ELR (cell line): Measurements from ENCODE around the gene ABHD1.

Experiments used
- DNase-seq: peaks from one replicate; pipeline ENCODE4 v3.0.0-alpha.2; 2015; ENCODE audit warnings: low read depth

The ABHD1 gene

DNA sequence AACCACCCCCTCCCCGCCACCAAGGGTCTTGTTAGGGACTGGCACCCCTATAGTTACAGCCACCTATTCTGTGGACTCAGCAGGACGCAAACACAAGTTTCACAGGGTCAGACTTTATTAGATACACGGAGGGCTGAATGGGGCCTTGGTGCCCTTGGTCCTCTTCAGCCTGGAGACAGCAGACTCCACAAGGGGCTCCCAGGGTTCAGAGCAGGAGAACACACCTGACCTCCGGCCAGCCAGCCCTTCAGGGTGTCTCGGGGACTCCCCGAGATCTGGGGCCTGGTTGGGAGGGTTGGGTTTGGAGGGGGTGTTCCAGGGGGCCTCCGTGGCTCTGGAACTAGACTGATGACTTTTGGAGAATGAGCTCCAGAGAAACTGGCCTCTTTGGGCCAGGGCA lies 13.1 kb downstream of the ABHD1 start:
- no peak for DNase-seq

DNA sequence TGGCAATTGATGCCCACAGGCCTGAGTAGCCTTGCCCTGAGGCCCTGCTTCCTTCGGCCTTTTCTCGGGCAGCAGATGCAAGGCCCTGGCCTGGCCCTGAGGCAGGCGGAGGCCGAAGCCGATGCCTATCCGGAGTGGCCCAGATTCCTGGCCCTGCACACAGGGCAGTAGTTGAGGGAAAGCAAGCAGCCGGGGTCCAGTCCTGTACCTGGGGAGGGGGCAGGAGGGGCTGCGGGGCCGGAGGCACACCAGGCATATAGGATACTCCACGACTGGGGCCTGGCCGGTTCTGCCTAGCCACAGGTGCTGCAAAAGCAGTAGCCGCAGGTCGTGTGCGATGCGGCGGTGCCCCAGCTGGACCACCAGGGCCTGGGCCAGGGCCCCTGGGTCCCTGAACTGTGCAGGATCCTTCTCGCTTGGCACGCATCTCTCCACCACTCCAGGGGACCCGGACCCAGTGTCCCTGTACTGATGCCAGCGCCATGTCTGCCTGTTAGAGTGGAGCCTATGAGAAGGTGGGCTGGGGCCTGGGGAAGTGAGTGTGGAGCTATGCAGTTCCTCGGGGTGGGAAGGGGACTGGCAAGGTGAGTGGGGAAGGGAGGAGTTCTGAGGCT lies 13.8 kb downstream of the ABHD1 start:
- no peak for DNase-seq

DNA sequence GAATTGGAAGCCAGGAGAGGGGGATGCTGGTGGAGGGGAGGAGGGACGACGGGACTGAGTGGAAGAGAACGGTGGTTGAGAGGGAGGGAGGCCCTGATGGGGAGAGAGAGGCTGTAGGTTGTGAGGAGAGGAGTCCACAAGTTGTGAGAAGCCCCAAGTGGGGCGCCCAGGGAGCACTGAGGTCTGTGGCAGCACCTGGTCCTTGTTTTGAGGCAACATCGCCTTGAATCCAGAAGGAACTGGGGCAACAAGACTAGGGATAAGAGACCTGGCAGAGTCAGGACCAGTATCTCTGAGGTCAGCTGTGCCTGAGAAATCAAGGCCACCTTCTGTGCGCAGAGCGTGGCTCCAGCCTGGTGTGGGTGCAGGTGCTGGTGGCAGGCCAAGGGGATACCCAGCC lies 14.5 kb downstream of the ABHD1 start:
- DNase-seq: no peak

DNA sequence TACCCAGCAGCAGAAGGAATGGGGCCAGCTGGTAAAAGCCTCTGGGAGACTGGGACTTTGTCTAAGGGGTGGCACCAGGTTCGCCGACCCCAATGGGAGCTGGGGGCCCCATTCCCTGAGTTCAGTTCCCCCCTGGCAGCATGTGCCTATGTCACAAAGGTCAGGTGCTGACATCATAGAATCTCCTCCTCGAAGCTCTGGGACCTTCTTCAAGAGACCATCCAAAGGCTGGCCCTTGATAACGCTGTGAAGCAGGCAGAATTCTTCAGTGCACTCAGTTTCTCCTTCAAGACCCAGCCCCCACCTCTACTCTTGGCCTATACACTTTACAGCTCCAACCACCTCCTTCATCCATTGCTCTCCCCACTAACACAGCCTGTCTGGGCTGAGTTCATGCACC lies 15.7 kb downstream of the ABHD1 start, which contains the start of gene PRR30:
TSS of gene PRR30 (minus strand) at position 101 of the 400 bp plus-strand sequence. CDS start 1,081 bp downstream, outside the sequence.
- DNase-seq: no peak

DNA sequence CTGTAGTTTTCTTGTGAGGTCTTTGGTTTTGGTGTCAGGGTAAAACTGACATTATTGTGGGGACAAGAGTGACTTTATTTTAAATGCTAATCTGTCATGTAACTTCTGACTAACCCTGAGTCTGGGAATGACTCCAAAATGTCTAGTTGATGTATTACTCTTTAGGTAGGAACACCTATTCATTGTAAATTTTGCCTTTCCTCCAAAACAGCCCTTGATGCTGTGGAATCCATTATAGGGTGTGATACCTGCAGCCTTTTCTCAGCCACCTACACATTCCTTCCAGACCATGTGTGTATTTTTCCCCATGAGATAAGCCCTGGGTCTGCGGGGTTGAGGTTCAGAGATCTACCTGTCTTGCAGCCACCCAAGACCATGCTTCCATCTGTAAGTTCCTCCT lies 19.7 kb downstream of the ABHD1 start:
- DNase-seq: no peak

DNA sequence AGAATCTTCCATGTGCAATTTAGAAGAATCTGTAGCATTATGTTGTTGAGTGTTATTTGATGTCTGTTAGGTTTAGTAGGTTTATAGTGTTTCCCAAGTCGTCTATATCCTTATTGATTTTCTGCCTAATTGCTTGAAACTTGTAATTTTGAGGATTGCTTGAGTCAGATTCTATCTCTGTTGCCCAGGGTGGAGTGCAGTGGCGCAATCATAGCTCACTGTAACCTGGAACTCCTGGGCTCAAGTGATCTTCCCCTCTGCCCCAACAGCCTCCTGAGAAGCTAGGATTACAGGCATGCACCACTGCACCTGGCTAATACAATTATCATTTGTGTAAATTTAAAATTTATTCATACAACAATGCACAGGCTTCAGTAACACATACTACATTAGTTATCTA lies 22.1 kb downstream of the ABHD1 start:
- no peak for DNase-seq

DNA sequence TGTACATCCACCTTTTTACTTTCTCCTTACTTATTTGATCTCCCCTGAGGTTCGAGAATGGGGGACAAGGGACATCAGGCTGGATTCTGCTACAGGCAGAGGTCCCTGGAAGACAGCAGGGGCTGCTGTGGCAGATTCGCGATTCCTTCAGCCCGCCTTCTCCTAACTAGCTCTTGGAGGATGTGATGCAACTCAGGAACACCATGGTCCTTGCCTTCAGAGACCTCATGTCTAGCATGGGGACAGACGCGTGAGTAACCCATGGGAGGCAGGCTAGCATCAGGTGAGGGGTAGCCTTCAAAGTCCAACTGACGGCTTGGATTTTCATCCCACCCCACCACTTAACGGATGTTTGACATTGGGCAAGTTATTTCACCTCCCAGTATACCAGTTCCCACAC lies 24.3 kb downstream of the ABHD1 start:
- no peak for DNase-seq

DNA sequence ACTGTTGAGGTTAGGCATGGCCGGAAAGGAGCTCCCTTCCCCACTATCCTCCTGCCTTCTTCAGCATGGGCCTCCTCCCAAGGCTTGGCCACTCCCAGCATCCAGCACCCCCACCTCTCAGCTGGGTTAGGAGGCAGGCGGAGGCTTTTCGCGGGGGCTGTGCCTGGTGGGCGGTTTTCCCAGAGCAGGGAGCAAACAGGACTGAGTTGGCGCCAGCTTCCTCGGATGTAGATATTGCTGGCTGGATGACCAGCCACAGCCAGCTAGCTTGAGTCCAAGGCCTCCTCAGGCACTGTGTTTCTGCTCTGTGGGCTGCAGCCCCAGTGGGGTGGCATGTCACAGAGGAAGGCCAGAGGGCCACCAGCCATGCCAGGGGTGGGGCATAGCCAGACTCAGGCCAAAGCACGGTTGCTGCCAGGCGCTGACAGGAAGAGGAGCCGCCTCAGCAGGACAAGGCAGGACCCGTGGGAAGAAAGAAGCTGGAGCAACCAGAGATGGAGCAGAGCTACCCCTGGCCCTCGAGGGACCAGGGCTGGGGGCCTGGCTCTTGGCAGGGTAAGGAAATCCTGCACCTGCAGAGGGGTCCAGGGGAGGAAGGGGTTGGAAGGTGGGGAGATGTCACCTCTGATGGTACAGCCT lies 25.3 kb downstream of the ABHD1 start, which contains the start of gene TCF23:
TSS of gene TCF23 (plus strand) at position 204 of the 639 bp plus-strand sequence. CDS start at position 334, 130 bp downstream.
- DNase-seq: no peak

DNA sequence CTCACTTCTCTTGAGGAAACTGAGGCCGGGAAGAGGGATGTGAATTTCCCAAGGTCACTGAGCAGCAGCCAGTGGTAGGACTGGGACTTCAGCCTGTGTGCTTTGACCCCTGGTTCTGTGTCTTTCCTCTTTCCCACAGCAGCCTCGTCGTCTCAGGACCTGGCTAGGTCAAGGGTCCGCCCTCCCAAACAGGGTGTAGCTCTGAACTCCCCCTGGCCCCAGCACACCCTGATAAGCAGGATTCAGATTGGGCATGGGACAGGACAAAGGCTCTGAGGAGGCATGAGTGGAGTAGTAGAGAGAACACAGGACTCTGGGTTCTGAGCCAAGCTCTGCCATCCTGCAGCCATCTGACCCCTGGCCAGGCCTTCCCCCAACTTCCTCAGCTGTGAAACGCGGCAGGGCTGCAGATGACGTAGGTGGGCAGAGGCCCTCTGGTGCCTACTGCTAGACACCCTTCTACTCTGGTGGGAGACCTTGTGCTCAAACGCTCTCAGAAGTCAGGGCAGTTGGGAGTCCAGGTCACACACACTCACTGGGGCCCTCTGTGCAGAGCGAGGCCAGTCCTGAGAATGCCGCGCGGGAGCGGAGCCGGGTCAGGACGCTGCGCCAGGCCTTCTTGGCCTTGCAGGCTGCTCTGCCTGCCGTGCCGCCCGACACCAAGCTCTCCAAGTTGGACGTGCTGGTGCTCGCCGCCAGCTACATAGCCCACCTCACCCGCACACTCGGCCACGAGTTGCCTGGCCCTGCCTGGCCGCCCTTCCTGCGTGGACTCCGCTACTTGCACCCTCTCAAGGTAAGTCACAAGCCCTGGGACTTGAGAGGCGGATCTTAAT lies 26.2 kb downstream of the ABHD1 start:
- no peak for DNase-seq

DNA sequence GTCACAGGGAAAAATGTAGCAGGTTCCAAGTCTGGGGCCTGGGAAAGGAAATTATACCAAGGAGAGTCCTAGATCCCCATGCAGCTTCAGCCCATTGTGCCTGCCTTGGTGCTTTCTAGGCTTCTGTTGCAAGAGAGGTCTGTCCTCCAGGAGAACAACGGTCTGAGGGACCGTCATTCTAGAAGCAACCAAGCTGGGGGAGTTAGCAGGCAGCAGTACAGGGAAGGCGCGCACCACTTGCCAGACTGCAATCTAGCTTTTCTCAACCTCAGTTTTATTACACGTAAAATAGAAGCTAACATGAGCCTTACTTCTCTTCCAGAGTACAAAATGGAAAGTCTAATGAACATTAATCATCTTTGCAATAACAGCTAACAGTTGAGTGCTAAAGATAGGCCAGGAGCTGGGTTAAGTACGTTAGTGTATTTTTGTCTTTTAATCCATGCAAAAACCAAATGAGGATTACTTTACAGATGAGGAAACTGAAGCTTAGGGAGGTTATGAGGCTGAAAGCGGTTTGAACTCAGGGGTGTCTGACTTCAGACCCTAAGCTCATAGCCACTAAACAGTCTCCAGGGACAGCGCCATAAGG lies 27.1 kb downstream of the ABHD1 start:
- DNase-seq: no peak

DNA sequence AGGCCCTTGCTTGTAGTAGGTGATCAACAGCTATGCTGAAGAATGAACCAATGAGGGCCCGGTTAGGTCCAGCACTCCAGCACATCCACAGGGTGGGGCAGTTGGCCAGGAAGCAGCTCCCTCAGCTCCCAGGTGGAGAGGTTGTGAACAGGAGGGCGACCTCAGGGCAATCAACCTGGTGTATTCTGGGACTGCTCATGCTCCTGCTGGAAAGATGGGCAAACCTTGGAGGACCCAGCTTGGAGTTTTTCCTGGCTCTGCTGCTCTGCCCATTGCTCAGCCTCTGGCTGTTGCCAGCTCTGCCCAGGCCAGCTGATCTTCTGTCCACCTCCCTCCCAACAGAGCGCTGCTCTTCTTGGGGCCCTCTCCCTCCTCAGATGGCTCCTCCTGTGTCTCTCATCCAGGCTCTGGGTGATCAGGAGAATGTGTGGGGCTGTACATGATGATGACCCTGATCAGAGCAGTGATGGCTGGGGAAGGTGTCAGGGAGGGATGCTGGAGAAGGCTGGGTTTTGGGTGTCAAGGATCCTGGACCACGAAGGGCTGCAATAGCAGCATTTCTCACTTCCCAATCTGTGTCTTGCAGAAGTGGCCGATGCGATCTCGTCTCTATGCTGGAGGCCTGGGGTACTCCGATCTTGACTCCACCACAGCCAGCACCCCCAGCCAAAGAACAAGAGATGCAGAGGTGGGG lies 28.6 kb downstream of the ABHD1 start:
- DNase-seq: no peak

DNA sequence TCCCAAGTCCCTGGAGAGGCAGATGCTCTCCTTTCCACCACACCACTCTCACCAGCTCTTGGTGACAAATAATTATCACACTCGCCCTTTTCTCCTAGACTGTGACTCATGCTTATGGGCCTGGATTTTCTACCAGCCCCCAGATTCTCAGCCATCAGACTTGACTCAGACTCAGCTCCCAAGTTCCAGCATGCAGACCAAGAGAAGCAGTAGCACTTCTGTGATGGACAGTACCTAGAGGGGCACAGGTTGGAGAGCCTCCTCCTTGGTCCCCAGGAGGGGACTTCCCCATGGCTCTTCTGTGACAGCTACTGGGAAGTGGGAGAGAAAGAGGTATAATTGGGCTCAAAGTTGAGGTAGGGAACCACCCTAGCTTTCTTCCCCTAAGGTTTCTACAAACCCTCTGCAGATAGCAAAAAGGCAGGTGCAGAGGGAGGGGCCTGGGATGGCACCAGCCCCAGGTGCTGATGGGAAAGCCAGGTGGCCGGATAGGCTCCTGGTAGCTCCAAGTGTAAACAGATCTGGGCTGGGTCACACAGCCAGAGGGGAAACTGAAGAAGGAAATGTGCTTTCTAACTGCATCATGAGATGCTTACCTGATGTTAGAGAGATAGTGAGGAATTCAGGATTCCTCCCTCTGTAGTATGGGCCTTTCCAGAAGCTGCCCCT lies 29.3 kb downstream of the ABHD1 start:
- DNase-seq: peak; percentile 55

DNA sequence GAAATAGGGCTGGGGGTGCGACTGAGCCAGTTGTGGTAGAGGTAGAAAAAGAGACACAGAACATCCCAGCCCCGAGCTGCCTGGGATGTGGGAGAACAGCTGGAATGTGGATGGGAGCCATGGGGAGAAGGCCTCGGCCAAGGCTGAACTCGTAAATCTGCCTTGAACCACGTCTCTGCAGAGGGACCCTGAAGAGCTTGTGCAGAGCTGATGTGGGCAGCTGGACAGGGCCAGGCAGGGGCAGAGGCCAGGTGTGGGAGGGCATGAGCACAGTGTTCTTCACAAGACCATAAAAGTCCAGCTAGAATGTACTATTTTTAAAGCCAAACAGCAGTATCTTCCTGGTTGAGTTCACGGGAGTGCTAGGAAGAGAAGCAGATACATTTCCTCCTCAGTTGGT lies 30.9 kb downstream of the ABHD1 start:
- DNase-seq: no peak

DNA sequence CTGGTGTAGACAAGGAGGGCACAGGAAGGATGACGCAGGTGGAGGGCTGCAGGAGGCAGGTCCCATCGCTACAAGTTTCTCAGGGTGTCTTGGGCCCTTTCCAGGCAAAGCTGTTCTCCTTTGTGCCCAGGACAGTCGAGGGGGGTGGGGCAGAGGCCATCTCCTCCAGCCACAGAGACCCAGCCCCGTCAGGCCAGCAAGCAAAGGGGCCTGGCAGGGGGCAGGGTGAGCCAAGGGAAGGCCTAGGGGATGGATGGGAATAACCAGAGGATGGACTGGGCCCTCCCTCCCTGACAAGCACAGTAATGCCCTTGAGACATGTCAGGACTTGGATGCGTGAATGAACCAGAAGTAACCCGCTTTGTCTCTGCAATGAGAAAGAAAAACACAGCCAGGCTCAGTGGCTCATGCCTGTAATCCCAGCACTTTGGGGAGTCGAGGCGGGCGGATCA lies 31.5 kb downstream of the ABHD1 start:
- DNase-seq: no peak

DNA sequence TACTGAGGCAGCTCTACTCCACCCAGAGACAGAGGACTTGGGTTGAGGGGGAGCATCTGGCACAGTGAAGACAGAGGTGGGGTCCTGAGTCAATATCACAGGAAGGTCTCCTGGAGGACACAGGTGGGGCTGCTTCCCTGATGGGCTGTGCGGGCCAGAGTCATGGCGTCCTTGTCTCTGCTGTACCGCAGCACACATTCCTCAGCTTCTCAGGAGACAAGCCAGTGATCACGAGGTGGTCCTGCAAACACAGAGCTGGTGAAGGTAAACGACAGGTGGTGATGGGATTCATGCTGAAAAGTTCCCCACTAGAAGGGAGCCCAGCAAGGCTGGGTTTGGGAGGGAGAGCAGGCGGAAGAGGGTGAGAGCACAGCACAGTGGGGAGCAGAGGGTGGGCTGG lies 34.9 kb downstream of the ABHD1 start:
- no peak for DNase-seq

DNA sequence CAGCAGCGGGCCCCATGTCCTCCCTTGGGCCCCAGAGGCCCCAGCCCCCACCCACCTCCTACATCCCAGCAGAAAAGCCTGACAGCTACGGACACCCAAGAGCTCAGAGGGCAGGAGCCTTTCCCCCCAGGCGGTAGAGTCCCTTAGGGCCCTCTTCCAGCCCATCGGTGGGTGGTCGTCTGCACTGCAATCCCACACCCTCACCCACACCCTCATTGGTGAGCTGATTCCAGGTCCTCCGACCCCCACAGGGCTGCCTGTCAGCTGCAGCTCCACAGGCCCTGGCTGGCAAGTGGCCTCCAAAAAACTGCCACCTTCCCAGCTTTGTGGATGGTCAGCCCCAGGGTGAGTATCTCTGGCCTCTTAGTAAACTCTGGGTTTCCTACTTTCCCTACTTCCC lies 35.7 kb downstream of the ABHD1 start:
- no peak for DNase-seq

DNA sequence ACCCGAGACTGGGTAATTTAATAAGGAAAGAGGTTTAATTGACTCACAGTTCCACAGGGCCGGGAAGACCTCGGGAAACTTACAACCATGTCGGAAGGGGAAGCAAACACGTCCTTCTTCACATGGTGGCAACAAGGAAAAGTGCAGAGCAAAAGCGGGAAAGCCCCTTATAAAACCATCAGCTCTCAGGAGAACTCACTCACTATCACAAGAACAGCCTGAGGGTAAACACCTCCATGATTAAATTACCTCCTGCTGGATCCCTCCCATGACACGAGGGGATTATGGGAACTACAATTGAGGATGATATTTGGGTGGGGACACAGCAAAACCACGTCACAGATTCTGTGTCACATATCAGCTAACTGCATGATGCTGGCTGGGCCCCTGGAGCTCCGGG lies 36.6 kb downstream of the ABHD1 start:
- no peak for DNase-seq

DNA sequence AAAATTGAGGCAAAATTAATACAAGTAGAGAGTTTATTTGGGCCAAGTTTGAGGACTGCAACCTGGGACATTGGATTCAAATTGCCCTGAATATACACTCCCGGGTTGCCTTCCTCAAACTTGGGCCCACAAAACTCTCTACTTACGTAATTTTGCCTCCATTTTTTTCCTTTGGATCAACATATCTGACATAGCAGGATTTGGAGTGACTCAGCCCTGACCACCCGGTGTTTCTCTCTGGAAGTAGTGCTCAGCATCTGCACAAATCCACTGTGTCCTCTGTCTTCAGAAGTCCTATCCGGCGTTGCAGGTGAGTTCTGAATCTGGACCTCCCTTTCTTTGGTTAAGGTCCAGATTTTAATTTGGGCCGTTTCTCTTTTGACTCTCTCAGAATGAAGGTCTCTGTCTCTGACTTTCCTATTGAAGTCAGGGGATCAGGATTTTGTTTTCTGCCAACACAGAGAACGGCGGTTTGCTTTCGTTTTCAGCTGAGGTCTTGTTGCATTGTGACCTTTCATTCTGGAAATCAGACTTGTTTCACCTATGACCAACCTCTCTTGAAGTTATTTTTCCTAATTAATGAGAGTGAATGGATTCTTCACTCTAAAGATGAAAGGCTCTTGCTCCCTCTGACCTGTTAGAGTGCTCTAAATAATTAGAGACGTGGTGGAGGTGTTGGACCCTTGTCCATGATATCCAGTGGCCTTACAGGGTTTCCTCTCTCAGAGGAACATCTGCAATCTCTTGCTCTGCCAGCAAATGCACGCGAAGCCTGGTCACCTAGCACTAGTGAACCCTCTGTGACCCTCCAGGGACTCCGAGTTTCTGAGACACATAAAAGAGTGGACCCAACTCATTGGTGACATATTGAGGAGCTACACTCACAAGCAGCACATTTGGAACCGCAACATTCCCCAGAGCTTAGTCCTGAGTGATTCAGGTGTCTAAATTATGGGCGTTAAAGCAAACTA lies 38.8 kb downstream of the ABHD1 start:
- peak; percentile 36 for DNase-seq

DNA sequence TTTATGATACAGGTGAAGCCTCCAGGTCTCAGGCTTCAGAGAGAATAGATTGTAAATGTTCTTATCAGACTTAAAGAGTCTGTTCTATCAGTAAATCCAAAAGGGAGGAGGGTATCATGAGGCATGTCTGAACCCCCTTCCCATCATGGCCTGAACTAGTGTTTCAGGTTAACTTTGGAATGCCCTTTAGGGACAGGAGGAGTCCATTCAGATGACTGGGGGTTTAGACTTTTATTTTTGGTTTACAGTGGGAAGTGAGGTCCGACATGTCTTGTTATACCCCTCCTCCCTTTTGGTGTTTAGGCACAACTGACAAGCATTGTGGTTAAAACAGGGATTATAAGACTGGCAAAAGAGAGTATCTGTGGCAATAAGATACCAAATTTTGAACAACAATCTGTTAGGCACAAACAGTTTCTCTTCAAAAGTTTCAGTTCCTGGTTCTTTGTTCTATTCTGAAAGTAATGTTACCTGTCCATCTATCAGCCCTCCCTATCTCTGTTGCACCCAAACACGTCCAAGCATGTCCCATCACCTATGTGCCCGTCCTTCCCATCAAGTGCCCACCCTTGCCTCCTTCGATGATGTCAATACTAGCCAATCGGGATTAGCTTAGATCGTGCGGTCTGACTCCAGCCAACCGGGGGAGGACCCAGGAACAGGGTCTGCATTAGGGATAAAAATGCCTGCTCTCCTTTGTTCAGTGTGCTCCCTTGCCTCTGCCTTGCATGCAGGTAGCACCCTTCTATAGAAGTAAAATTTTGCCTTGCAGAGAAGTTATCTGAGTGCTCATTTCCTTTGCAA lies 41.5 kb downstream of the ABHD1 start:
- no peak for DNase-seq
